ENCODE results near the gene HNMT. TPM values are rescaled to one million over a fixed set of nuclear protein-coding genes. Genes with fewer than 3 reads are reported as not detected.
"Not testable (repeated sequence)": the region's sequence is repeated elsewhere in the genome, so short reads cannot be mapped to it uniquely, and the experiment has no call there.

The HNMT gene
- total RNA-seq, 1 experiment from 2014 or later: 56.5 TPM

DNA sequence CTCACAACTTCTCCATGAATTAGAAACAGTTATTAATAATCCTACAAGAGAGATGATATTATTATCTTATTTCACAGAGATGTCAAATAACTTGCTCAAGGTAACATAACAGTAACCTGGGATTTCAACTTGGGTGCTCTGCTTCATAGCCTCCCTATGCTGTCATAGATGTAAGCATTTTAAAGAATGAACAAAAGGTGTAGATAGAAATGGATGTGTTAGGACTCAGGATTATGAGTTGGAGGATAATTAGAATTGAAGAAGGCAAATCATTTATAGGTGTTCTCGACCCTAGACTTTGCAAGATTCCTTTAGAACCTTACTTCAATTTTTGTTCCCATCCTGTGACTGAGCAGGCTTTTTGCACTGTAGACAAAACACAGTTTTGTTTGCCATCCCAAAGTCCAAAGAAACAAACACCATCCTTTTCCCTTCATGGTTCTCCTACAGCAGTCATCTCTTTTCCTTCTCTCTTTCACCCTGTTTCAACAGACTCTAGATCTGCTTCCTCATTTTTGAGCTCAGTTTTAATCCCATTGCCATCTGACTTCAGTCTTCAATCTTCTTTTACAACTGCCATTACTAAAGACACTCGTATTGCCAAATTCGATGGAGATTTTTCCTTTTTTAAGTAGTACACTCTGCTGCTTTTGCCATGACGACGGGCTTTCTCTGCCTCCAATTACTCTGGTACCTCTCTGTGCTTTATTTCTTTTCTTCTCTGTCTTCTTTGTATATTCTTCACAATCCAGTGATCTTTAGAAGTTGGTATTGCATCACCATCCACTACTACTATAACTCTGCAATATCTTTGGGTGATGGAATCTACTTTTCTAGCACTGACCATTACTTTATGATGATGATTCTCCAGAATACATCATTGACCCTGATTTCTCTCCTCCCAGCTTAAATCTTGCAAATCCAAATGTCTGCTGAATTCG, 4.5 kb downstream of the HNMT start:
- H3K4me1 Mint-ChIP-seq (ENCODE audit: low read depth, unreplicated experiment): peaks cover 49% of the 10 kb centered on the region

DNA sequence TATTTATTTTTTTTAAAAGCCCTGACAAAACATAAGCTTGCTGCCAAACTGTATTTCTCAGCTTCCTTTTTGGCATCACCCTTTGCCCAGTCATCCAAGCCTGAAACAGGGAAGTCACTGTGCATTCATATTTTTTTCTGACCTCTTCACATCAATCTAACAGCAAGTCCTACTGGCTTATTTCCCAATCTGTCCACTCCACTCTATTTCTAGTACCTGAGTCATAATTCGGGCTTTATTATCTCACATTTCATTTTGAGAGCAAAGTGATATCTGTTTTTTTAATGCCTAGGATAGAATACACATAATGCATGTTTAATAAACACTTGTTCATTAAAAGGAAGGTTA, 5.1 kb downstream of the HNMT start:
- CTCF ChIA-PET: interaction anchor here (1.4 kb wide), 1 partner anchor 48 kb away, joined by 3 read pairs; no protein-coding TSS in a partner anchor
- intact Hi-C loops (cut with micrococcal nuclease; ENCODE audit: unreplicated experiment): loop anchor here (5.0 to 10.0 kb wide), 2 partner anchors 93 to 305 kb away; no protein-coding TSS in a partner anchor
- TF ChIP-seq, protein P1, sequence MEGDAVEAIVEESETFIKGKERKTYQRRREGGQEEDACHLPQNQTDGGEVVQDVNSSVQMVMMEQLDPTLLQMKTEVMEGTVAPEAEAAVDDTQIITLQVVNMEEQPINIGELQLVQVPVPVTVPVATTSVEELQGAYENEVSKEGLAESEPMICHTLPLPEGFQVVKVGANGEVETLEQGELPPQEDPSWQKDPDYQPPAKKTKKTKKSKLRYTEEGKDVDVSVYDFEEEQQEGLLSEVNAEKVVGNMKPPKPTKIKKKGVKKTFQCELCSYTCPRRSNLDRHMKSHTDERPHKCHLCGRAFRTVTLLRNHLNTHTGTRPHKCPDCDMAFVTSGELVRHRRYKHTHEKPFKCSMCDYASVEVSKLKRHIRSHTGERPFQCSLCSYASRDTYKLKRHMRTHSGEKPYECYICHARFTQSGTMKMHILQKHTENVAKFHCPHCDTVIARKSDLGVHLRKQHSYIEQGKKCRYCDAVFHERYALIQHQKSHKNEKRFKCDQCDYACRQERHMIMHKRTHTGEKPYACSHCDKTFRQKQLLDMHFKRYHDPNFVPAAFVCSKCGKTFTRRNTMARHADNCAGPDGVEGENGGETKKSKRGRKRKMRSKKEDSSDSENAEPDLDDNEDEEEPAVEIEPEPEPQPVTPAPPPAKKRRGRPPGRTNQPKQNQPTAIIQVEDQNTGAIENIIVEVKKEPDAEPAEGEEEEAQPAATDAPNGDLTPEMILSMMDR (IDR thresholded peaks at IDR 0.05; ENCODE audit: unreplicated experiment): no peak
- H3K27ac Mint-ChIP-seq (ENCODE audit: unreplicated experiment): peak overlapping the region; percentile 92
- H3K4me1 Mint-ChIP-seq (ENCODE audit: low read depth, unreplicated experiment): peaks cover 51% of the 10 kb centered on the region
- peak overlapping the region; percentile 27 for H3K4me3 Mint-ChIP-seq (ENCODE audit: low read depth, unreplicated experiment)
- no peaks in the 10 kb centered on the region for H3K27me3 Mint-ChIP-seq (ENCODE audit: unreplicated experiment)
- peak; percentile 38 for DNase-seq
- no peaks in the 10 kb centered on the region for H3K9me3 Mint-ChIP-seq (ENCODE audit: low read depth, unreplicated experiment)
- peaks cover 33% of the 10 kb centered on the region for H3K36me3 Mint-ChIP-seq (ENCODE audit: insufficient read depth, unreplicated experiment)
- no TSS peak for BruUV-seq (replicated peaks)

More for the DNA sequence above, 4.5 kb downstream of the HNMT start:
- intact Hi-C loops (cut with micrococcal nuclease; ENCODE audit: unreplicated experiment): loop anchor here (5.0 to 10.0 kb wide), 2 partner anchors 94 to 306 kb away; no protein-coding TSS in a partner anchor
- Mint-ChIP-seq H3K27me3 (ENCODE audit: unreplicated experiment) (no peaks in the 10 kb centered on the region), H3K9me3 (ENCODE audit: low read depth, unreplicated experiment) (no peaks in the 10 kb centered on the region), H3K36me3 (ENCODE audit: insufficient read depth, unreplicated experiment) (peaks cover 40% of the 10 kb centered on the region), H3K4me3 (ENCODE audit: low read depth, unreplicated experiment) (peak overlapping the region; percentile 27), H3K27ac (ENCODE audit: unreplicated experiment) (peak overlapping the region; percentile 92)
- CTCF ChIA-PET: interaction anchor here (1.4 kb wide), 1 partner anchor 48 kb away, joined by 3 read pairs; no protein-coding TSS in a partner anchor
- no peak for DNase-seq
- no TSS peak for BruUV-seq (replicated peaks)
- TF ChIP-seq, protein P1 (IDR thresholded peaks at IDR 0.05; ENCODE audit: unreplicated experiment): no peak

DNA sequence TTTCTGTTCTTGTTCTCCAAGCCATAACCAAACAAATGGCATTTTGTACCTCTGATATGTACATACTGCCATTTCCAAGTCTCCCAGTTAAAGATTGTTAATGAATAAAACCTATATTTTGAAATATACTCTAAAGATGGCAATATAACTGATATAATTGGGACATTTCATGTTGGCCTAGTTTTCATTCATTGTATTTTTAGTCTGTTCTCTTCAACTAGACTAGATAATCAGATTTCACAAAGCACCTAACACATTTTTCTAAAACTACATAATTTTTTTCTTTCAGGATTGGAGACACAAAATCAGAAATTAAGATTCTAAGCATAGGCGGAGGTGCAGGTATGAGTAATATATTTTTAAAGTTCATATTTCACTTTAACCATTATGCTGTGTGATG, 5.6 kb downstream of the HNMT start:
- Mint-ChIP-seq H3K27ac (ENCODE audit: unreplicated experiment) (peak overlapping the region; percentile 92), H3K27me3 (ENCODE audit: unreplicated experiment) (no peaks in the 10 kb centered on the region), H3K9me3 (ENCODE audit: low read depth, unreplicated experiment) (no peaks in the 10 kb centered on the region), H3K36me3 (ENCODE audit: insufficient read depth, unreplicated experiment) (peaks cover 30% of the 10 kb centered on the region), H3K4me3 (ENCODE audit: low read depth, unreplicated experiment) (peak overlapping the region; percentile 27), H3K4me1 (ENCODE audit: low read depth, unreplicated experiment) (peaks cover 55% of the 10 kb centered on the region)
- TF ChIP-seq, protein P1 (IDR thresholded peaks at IDR 0.05; ENCODE audit: unreplicated experiment): no peak
- intact Hi-C loops (cut with micrococcal nuclease; ENCODE audit: unreplicated experiment): loop anchor here (5.0 to 10.0 kb wide), 3 partner anchors 92 to 305 kb away; no protein-coding TSS in a partner anchor
- no peak for DNase-seq
- CTCF ChIA-PET: no interaction called here
- BruUV-seq (replicated peaks): no TSS peak

DNA sequence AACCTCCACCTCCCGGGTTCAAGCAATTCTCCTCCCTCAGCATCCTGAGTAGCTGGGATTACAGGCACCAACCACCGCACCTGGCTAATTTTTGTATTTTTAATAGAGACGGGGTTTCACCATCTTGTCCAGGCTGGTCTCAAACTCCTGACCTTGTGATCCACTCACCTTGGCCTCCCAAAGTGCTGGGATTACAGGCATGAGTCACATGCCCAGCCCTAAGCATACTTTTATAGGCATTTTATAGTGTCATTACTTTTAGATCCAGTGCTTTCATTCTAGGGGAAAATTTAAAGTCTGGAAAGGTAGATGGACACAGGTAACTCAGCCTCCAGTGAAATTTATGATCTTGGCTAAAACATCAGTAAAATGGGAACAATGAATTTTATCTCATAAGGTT, 7.0 kb downstream of the HNMT start:
- Mint-ChIP-seq H3K36me3 (ENCODE audit: insufficient read depth, unreplicated experiment) (peaks cover 32% of the 10 kb centered on the region), H3K4me1 (ENCODE audit: low read depth, unreplicated experiment) (peaks cover 67% of the 10 kb centered on the region)
- CTCF ChIA-PET; DNase-seq; BruUV-seq (replicated peaks); H3K27ac Mint-ChIP-seq (ENCODE audit: unreplicated experiment); H3K9me3 Mint-ChIP-seq (ENCODE audit: low read depth, unreplicated experiment); H3K4me3 Mint-ChIP-seq (ENCODE audit: low read depth, unreplicated experiment); H3K27me3 Mint-ChIP-seq (ENCODE audit: unreplicated experiment): not testable (repeated sequence)
- intact Hi-C loops (cut with micrococcal nuclease; ENCODE audit: unreplicated experiment): loop anchor here (10.0 kb wide), 1 partner anchor 276 kb away; no protein-coding TSS in a partner anchor

All from Calu3 (cell line).